Upper lobe of right lung (tissue), 1 donor: Measurements from ENCODE around the gene TTC34. TPM values are rescaled to one million over a fixed set of nuclear protein-coding genes. Genes with fewer than 3 reads are reported as not detected.
A peak's percentile ranks its signal among the peaks of the same experiment; 100 is the strongest.

ENCODE experiments used
- ATAC-seq: fragments of 200-7000 bp; cut with Tn5 transposase; one replicate; pipeline ENCODE4 v1.9.1; 2020; ENCODE audit warnings: mild to moderate bottlenecking, moderate library complexity
- DNase-seq: peaks from one replicate; pipeline ENCODE4 v3.0.0-alpha.2; 2020
- H3K27ac ChIP-seq: fragments of 200-600 bp; one replicate; pipeline ENCODE4 v1.8.0; 2022
- H3K27me3 ChIP-seq: fragments of 200-600 bp; one replicate; pipeline ENCODE4 v1.8.0; 2022; ENCODE audit warnings: mild to moderate bottlenecking
- H3K36me3 ChIP-seq: fragments of 200-600 bp; one replicate; pipeline ENCODE4 v1.8.0; 2022
- H3K4me1 ChIP-seq: fragments of 200-600 bp; one replicate; pipeline ENCODE4 v1.8.0; 2022
- H3K4me3 ChIP-seq: fragments of 200-600 bp; one replicate; pipeline ENCODE4 v1.8.0; 2022; ENCODE audit warnings: mild to moderate bottlenecking
- H3K9me3 ChIP-seq: fragments of 200-600 bp; one replicate; pipeline ENCODE4 v1.8.0; 2022
- CTCF ChIP-seq: fragments of 200-600 bp; IDR thresholded peaks from one replicate; pipeline ENCODE4 v1.8.0; 2022; ENCODE audit warnings: antibody characterized with exemption
- intact Hi-C: fragments of 100-400 bp; cut with DNase I; formaldehyde crosslinking; loops from one replicate; pipeline ENCODE4 v1.11.0; 2022
- total RNA-seq: library from RNA; stranded (reverse); fragmentation: NEBNext Ultra II Directional; extraction: Animal tissue kit (Norgen Biotek cat#: 25700); gene quantifications from one replicate; pipeline ENCODE4 v1.2.1, GENCODE V29; 2021
- donor health status: DM: no; HTN: yes; CAD: no; lungs with severe emphysema.

Gene TTC34
- total RNA-seq, 1 donor from 2014 or later = 1.3 TPM

- Histone ChIP-seq H3K36me3 (no peaks in the 10 kb centered on the region), H3K4me3 (no peak overlapping the region), H3K27ac (no peak overlapping the region), H3K27me3 (no peaks in the 10 kb centered on the region), H3K9me3 (peaks cover 8% of the 10 kb centered on the region), H3K4me1 (no peaks in the 10 kb centered on the region)
- DNase-seq = peak; percentile 22
- TF ChIP-seq CTCF = no peak
- no peak for ATAC-seq
- intact Hi-C loops = no loop called here
These were observed 183.5 kb downstream of the TTC34 start for GRCh38 chr1:2617971-2618470.

- H3K27me3 ChIP-seq = no peaks in the 10 kb centered on the region
These were observed 187.3 kb downstream of the TTC34 start for GRCh38 chr1:2614145-2614544.

GRCh38 chr1:2612591-2613365 lies 188.7 kb downstream of the TTC34 start:
- ATAC-seq = no peak
- Histone ChIP-seq H3K9me3 (peaks cover 8% of the 10 kb centered on the region), H3K36me3 (no peaks in the 10 kb centered on the region), H3K27me3 (no peaks in the 10 kb centered on the region), H3K27ac (no peak overlapping the region), H3K4me3 (no peak overlapping the region), H3K4me1 (peaks cover 5% of the 10 kb centered on the region)
- intact Hi-C loops = no loop called here
- peak; percentile 33 for DNase-seq
- no peak for TF ChIP-seq CTCF

More at GRCh38 chr1:2614145-2614544, 187.3 kb downstream of the TTC34 start:
- no peak overlapping the region for H3K27ac ChIP-seq
- H3K9me3 ChIP-seq = peaks cover 8% of the 10 kb centered on the region
- peaks cover 5% of the 10 kb centered on the region for H3K4me1 ChIP-seq
- H3K4me3 ChIP-seq = no peak overlapping the region
- TF ChIP-seq CTCF = no peak
- DNase-seq (no peak), ATAC-seq (no peak)
- intact Hi-C loops = no loop called here
- H3K36me3 ChIP-seq = no peaks in the 10 kb centered on the region

GRCh38 chr1:2611621-2612437 lies 189.7 kb downstream of the TTC34 start:
- H3K27me3 ChIP-seq = no peaks in the 10 kb centered on the region
- no peak for ATAC-seq
- intact Hi-C loops = no loop called here

GRCh38 chr1:2611031-2611501 lies 190.4 kb downstream of the TTC34 start:
- TF ChIP-seq CTCF = no peak
- Histone ChIP-seq H3K4me1 (peaks cover 5% of the 10 kb centered on the region), H3K27ac (no peak overlapping the region), H3K36me3 (no peaks in the 10 kb centered on the region), H3K9me3 (peaks cover 4% of the 10 kb centered on the region), H3K4me3 (no peak overlapping the region), H3K27me3 (no peaks in the 10 kb centered on the region)
- peak; percentile 80 for DNase-seq
- ATAC-seq = peak; percentile 79
- intact Hi-C loops = no loop called here

More at GRCh38 chr1:2611621-2612437, 189.7 kb downstream of the TTC34 start:
- Histone ChIP-seq H3K9me3 (peaks cover 8% of the 10 kb centered on the region), H3K4me3 (no peak overlapping the region), H3K36me3 (no peaks in the 10 kb centered on the region), H3K4me1 (peaks cover 5% of the 10 kb centered on the region), H3K27ac (no peak overlapping the region)
- peak; percentile 53 for DNase-seq
- TF ChIP-seq CTCF = no peak
